Lower leg skin (tissue), 3 donors: ENCODE results near the gene GOLGA1.

Source experiments
- POLR2A ChIP-seq, 2 donors: fragments of 450-650 bp; IDR thresholded peaks; one replicate each; pipeline ENCODE4 v1.6.1; 2016 to 2017; ENCODE audit warnings: antibody characterized with exemption in 2 of 2, mild to moderate bottlenecking in 1 of 2, moderate library complexity in 1 of 2
- TF ChIP-seq, protein P1 (sequence below), 3 donors: fragments of 450-650 bp; IDR thresholded peaks; one replicate each; pipeline ENCODE4 v1.5.1; 2016; ENCODE audit warnings: antibody characterized with exemption in 3 of 3, mild to moderate bottlenecking in 3 of 3, moderate library complexity in 2 of 3

DNA sequence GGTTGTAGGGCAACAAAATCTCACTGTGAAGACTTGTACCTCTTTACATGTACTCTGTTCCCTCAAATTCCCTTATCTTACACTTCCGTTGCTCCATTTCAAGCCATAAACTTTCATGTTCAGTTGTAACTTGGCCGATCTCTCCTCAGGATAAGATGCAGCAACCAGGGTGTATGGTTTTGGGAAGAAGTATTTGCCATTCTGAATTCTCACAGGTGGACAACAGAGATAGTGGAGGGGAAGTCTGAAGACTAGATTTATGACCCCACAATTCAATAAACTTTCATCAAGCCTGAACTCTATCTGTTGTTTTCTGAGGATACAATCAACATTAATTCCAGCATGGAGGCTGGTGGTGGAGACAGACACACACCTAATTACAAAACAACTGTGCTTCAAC is 27.5 kb downstream of the GOLGA1 start:
- TF ChIP-seq, protein P1, sequence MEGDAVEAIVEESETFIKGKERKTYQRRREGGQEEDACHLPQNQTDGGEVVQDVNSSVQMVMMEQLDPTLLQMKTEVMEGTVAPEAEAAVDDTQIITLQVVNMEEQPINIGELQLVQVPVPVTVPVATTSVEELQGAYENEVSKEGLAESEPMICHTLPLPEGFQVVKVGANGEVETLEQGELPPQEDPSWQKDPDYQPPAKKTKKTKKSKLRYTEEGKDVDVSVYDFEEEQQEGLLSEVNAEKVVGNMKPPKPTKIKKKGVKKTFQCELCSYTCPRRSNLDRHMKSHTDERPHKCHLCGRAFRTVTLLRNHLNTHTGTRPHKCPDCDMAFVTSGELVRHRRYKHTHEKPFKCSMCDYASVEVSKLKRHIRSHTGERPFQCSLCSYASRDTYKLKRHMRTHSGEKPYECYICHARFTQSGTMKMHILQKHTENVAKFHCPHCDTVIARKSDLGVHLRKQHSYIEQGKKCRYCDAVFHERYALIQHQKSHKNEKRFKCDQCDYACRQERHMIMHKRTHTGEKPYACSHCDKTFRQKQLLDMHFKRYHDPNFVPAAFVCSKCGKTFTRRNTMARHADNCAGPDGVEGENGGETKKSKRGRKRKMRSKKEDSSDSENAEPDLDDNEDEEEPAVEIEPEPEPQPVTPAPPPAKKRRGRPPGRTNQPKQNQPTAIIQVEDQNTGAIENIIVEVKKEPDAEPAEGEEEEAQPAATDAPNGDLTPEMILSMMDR (IDR thresholded peaks at IDR 0.05) = no peak
- no peak for TF ChIP-seq POLR2A (IDR thresholded peaks at IDR 0.05)
